Spleen (tissue), 7 donors: Measurements from ENCODE around the gene TBXAS1.

Experiments used
- POLR2A ChIP-seq, 3 donors: fragments of 450-650 bp; IDR thresholded peaks; one replicate each; pipeline ENCODE4 v1.5.1; 2017; ENCODE audit warnings: antibody characterized with exemption in 3 of 3, mild to moderate bottlenecking in 1 of 3
- POLR2AphosphoS5 ChIP-seq, 3 donors: sonication (generic); formaldehyde crosslinking; IDR thresholded peaks; one replicate each; pipeline ENCODE4 v1.5.1; 2017; ENCODE audit warnings: antibody characterized with exemption in 3 of 3
- TF ChIP-seq, protein P1 (sequence below), 11 experiments: fragments of 200-600 bp in 7 of 11; fragments of 450-650 bp in 4 of 11; sonication (generic) in 4 of 11; IDR thresholded peaks in 8 of 11; conservative IDR thresholded peaks in 3 of 11; 1 replicate in 7 of 11; 2 replicates in 4 of 11; pipeline versions ENCODE4 v1.4.0 to v1.8.0; 2016 to 2021; ENCODE audit warnings: antibody characterized with exemption in 11 of 11, inconsistent platforms in 4 of 11, mild to moderate bottlenecking in 1 of 11
- donor health status: DM: no; HTN: no; CAD: no; lungs with moderate emphysema.
- donor health status: DM: no; HTN: no; CAD: no.
- donor health status: DM: no; HTN: no; CAD: no.

DNA sequence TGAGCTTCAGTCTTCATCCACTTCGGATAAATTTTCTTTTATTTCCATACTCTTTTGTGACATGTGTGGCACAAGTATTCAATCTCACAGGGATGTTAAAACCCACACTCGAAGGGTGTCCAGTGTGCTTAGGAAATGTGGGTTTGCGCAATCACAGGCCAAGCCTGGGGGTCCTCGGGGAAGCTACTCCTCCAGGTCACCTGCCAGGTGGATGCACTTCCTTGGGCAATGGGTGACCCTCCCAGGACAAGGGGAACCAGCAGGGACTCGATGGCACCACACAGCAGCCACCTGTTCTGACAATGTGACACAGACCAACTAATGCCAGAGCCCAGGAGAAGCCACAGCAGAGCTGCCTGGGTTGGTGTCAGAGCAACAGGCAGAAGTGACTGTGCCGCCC is 194.7 kb downstream of the TBXAS1 start:
- TF ChIP-seq, protein P1, sequence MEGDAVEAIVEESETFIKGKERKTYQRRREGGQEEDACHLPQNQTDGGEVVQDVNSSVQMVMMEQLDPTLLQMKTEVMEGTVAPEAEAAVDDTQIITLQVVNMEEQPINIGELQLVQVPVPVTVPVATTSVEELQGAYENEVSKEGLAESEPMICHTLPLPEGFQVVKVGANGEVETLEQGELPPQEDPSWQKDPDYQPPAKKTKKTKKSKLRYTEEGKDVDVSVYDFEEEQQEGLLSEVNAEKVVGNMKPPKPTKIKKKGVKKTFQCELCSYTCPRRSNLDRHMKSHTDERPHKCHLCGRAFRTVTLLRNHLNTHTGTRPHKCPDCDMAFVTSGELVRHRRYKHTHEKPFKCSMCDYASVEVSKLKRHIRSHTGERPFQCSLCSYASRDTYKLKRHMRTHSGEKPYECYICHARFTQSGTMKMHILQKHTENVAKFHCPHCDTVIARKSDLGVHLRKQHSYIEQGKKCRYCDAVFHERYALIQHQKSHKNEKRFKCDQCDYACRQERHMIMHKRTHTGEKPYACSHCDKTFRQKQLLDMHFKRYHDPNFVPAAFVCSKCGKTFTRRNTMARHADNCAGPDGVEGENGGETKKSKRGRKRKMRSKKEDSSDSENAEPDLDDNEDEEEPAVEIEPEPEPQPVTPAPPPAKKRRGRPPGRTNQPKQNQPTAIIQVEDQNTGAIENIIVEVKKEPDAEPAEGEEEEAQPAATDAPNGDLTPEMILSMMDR (IDR thresholded peaks at IDR 0.05 in 8 of 11, conservative IDR thresholded peaks at IDR 0.05 in 3 of 11), result no peak
- TF ChIP-seq POLR2A (IDR thresholded peaks at IDR 0.05) (no peak), POLR2AphosphoS5 (IDR thresholded peaks at IDR 0.05) (peak in 2 of 3 donors; percentile 42 to 52)
